H1 (cell line): ENCODE data around the gene MTNR1A.

Experiments
- CTCF ChIP-seq, 3 experiments: IDR thresholded peaks; 1 replicate in 2 of 3; 2 replicates in 1 of 3; pipeline versions ENCODE4 v1.5.1 to v1.6.1; 2011; ENCODE audit warnings: low read length in 3 of 3, mild to moderate bottlenecking in 3 of 3, inconsistent platforms in 2 of 3, low read depth in 1 of 3, moderate library complexity in 1 of 3; ENCODE audit not compliant: insufficient read depth in 1 of 3; ENCODE audit errors: control extremely low read depth in 1 of 3
- KDM4A ChIP-seq: IDR thresholded peaks from one replicate; pipeline ENCODE4 v1.7.1; 2012; ENCODE audit warnings: low read depth, mild to moderate bottlenecking, moderate library complexity, low read length, inconsistent platforms; ENCODE audit not compliant: severe bottlenecking
- MAX ChIP-seq: IDR thresholded peaks from 2 replicates; pipeline ENCODE4 v1.6.1; 2012; ENCODE audit warnings: inconsistent platforms
- NRF1 ChIP-seq: IDR thresholded peaks from 2 replicates; pipeline ENCODE4 v1.6.1; 2011; ENCODE audit warnings: mild to moderate bottlenecking, low read depth, low read length, improper control_type of control experiment
- PHF8 ChIP-seq: fragments of 200-600 bp; sonication (generic); conservative IDR thresholded peaks from 2 replicates; pipeline ENCODE4 v1.7.1; 2012; ENCODE audit warnings: low read depth, mild to moderate bottlenecking, inconsistent platforms, low read length, moderate library complexity
- POLR2A ChIP-seq, 2 experiments: IDR thresholded peaks; 1 replicate in 1 of 2; 2 replicates in 1 of 2; pipeline ENCODE4 v1.6.1; 2011; ENCODE audit warnings: low read depth in 2 of 2, low read length in 2 of 2, mild to moderate bottlenecking in 2 of 2; ENCODE audit errors: control extremely low read depth in 1 of 2
- POLR2AphosphoS5 ChIP-seq: IDR thresholded peaks from 2 replicates; pipeline ENCODE4 v1.6.1; 2011; ENCODE audit warnings: low read depth, low read length
- SP4 ChIP-seq: IDR thresholded peaks from 2 replicates; pipeline ENCODE4 v1.6.1; 2012; ENCODE audit warnings: low read length, inconsistent platforms
- SRF ChIP-seq: IDR thresholded peaks from 2 replicates; pipeline ENCODE4 v1.6.1; 2011; ENCODE audit warnings: mild to moderate bottlenecking, low read depth, low read length, moderate library complexity
- TAF1 ChIP-seq: IDR thresholded peaks from 2 replicates; pipeline ENCODE4 v1.6.1; 2011; ENCODE audit warnings: mild to moderate bottlenecking, low read depth, low read length
- ZNF274 ChIP-seq: IDR thresholded peaks from 2 replicates; pipeline ENCODE4 v1.7.0; 2012; ENCODE audit warnings: low read length, borderline replicate concordance; ENCODE audit errors: extremely low read depth

- TF ChIP-seq POLR2A (IDR thresholded peaks at IDR 0.05; ENCODE audit: control extremely low read depth in 1 of 2, low read depth in 2 of 2, low read length in 2 of 2) (no peak), CTCF (IDR thresholded peaks at IDR 0.05; ENCODE audit: control extremely low read depth in 1 of 3, insufficient read depth in 1 of 3, low read depth in 1 of 3, low read length in 3 of 3) (no peak), SP4 (no peak), ZNF274 (no peak), SRF (no peak), MAX (no peak), KDM4A (no peak), PHF8 (no peak), POLR2AphosphoS5 (no peak), TAF1 (no peak), NRF1 (no peak)
Measured at GRCh38 chr4:186545436-186545835, 9.9 kb downstream of the MTNR1A start.
